Measurements from ENCODE around the gene TAAR8.

TAAR8 gene

GRCh38 chr6:132515386-132515785 lies 37.1 kb upstream of the TAAR8 start:
- Histone ChIP-seq H3K27me3 (replicated peaks) (no peaks in the 10 kb centered on the region), H3K27ac (no peak overlapping the region), H3K36me3 (replicated peaks) (no peaks in the 10 kb centered on the region), H3K4me3 (ENCODE audit: low read depth, low read length) (no peak overlapping the region)
- TF ChIP-seq CTCF (IDR thresholded peaks at IDR 0.05; ENCODE audit: low read depth, low read length, missing control alignments), result no peak
- no peak for DNase-seq
- in situ Hi-C loops (cut with HindIII; ENCODE audit: low pct_ligation_motif_present, low sequenced_read_pairs), result no loop called here

GRCh38 chr6:132520953-132521352 lies 31.5 kb upstream of the TAAR8 start:
- Histone ChIP-seq H3K27ac (no peak overlapping the region), H3K4me3 (ENCODE audit: low read depth, low read length) (no peak overlapping the region), H3K36me3 (replicated peaks) (no peaks in the 10 kb centered on the region), H3K27me3 (replicated peaks) (no peaks in the 10 kb centered on the region)
- in situ Hi-C loops (cut with HindIII; ENCODE audit: low pct_ligation_motif_present, low sequenced_read_pairs), result no loop called here
- DNase-seq, result no peak
- TF ChIP-seq CTCF (IDR thresholded peaks at IDR 0.05; ENCODE audit: low read depth, low read length, missing control alignments), result no peak

DNA sequence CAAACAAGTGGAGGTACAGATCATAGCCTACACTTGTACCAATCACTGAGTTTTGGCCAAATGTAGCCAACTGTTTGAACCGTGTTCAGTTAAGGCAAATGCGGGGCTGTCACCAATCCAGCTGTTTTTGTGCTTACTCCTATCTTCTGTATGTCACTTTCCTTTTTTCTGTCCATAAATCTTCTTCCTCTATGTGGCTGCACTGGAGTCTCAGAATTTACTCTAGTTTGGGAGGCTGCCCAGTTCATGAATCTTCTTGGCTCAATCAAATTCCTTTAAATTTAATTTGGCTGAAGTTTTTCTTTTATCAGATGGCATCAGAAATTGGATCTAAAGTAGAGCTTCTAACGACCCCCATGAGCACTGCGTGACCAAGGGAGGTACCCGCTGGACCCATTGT lies 27.8 kb upstream of the TAAR8 start:
- no peak overlapping the region for H3K4me3 ChIP-seq (ENCODE audit: low read depth, low read length)
- no peaks in the 10 kb centered on the region for H3K27me3 ChIP-seq (replicated peaks)
- in situ Hi-C loops (cut with HindIII; ENCODE audit: low pct_ligation_motif_present, low sequenced_read_pairs), result no loop called here
- DNase-seq, result no peak
- H3K36me3 ChIP-seq (replicated peaks), result no peaks in the 10 kb centered on the region
- H3K27ac ChIP-seq, result no peak overlapping the region
- TF ChIP-seq CTCF (IDR thresholded peaks at IDR 0.05; ENCODE audit: low read depth, low read length, missing control alignments), result no peak

DNA sequence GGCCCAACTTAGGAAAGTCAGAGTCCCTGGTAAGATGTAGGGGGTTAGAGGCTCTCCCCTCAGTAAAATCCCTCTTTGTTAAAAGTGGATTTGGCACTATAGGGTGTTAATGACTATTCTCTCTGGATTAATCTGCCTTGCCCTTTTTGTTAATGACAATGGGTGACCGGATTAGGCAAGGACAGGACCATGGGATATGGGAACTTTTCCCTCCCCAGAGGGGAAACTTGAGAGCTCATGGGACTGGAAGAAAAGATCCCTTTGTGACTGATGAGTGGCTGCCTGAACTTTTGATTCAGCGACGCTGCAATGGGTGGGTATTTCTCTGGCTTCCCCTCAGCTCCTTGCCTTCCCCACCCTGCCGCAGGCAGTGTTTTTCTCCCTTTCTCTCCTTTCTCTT lies 26.6 kb upstream of the TAAR8 start:
- Histone ChIP-seq H3K27ac (no peak overlapping the region), H3K4me3 (ENCODE audit: low read depth, low read length) (no peak overlapping the region), H3K27me3 (replicated peaks) (no peaks in the 10 kb centered on the region), H3K36me3 (replicated peaks) (no peaks in the 10 kb centered on the region)
- in situ Hi-C loops (cut with HindIII; ENCODE audit: low pct_ligation_motif_present, low sequenced_read_pairs), result no loop called here
- TF ChIP-seq CTCF (IDR thresholded peaks at IDR 0.05; ENCODE audit: low read depth, low read length, missing control alignments), result no peak
- DNase-seq, result no peak

DNA sequence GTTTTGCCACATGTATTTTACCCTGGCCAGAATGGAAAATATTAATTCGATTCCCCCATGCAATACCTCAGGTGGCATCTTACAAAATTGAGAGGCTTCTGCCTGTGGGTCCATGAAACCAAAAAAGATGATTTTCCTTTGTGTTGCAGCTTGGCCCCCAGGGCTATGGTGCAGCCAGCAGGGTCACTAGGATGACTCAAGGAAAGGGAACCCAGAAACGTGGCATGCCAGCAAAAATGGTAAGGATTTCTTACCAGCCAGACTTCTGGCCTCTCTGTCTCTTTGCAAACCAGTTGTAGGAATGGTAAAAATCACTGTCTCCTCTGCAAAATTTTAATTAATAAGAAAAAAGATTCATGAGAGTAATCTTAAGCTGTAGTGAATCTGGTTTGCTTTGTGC lies 26.0 kb upstream of the TAAR8 start:
- in situ Hi-C loops (cut with HindIII; ENCODE audit: low pct_ligation_motif_present, low sequenced_read_pairs), result no loop called here
- Histone ChIP-seq H3K36me3 (replicated peaks) (no peaks in the 10 kb centered on the region), H3K4me3 (ENCODE audit: low read depth, low read length) (no peak overlapping the region), H3K27me3 (replicated peaks) (no peaks in the 10 kb centered on the region), H3K27ac (no peak overlapping the region)
- no peak for DNase-seq
- no peak for TF ChIP-seq CTCF (IDR thresholded peaks at IDR 0.05; ENCODE audit: low read depth, low read length, missing control alignments)

- no peak overlapping the region for H3K27ac ChIP-seq
- no peaks in the 10 kb centered on the region for H3K36me3 ChIP-seq (replicated peaks)
- DNase-seq, result no peak
- no peak overlapping the region for H3K4me3 ChIP-seq (ENCODE audit: low read depth, low read length)
- no peaks in the 10 kb centered on the region for H3K27me3 ChIP-seq (replicated peaks)
- in situ Hi-C loops (cut with HindIII; ENCODE audit: low pct_ligation_motif_present, low sequenced_read_pairs), result no loop called here
- TF ChIP-seq CTCF (IDR thresholded peaks at IDR 0.05; ENCODE audit: low read depth, low read length, missing control alignments), result no peak
Measured at GRCh38 chr6:132527791-132528190, 24.7 kb upstream of the TAAR8 start.
